Progenitor cell of endocrine pancreas (in vitro differentiated cells): ENCODE data around the gene YIPF7. TPM values are rescaled to one million over a fixed set of nuclear protein-coding genes. Genes with fewer than 3 reads are reported as not detected.

Experiments used
- DNase-seq: peaks from one replicate; pipeline ENCODE4 v3.0.0; 2021; ENCODE audit warnings: low spot score; ENCODE audit not compliant: unreplicated experiment
- H3K27ac Mint-ChIP-seq: 2 replicates; pipeline ENCODE4 v1.8.0; 2021; ENCODE audit warnings: mild to moderate bottlenecking, moderate library complexity, mixed read lengths
- H3K27me3 Mint-ChIP-seq: 2 replicates; pipeline ENCODE4 v1.8.0; 2021; ENCODE audit warnings: mixed read lengths
- H3K36me3 Mint-ChIP-seq: 2 replicates; pipeline ENCODE4 v1.8.0; 2022; ENCODE audit warnings: mixed read lengths; ENCODE audit not compliant: insufficient read depth
- H3K4me1 Mint-ChIP-seq: 2 replicates; pipeline ENCODE4 v1.8.0; 2021; ENCODE audit warnings: low read depth, mixed read lengths
- H3K4me3 Mint-ChIP-seq: 2 replicates; pipeline ENCODE4 v1.8.0; 2021; ENCODE audit warnings: low read depth, mild to moderate bottlenecking, moderate library complexity, mixed read lengths
- H3K9me3 Mint-ChIP-seq: 2 replicates; pipeline ENCODE4 v1.8.0; 2021; ENCODE audit warnings: low read depth, mixed read lengths
- CTCF ChIP-seq: fragments of 200-600 bp; sonication (generic); IDR thresholded peaks from one replicate; pipeline ENCODE4 v1.5.0; 2021; ENCODE audit warnings: antibody characterized with exemption, mild to moderate bottlenecking; ENCODE audit not compliant: unreplicated experiment
- total RNA-seq: library from RNA; stranded (reverse); gene quantifications from 2 replicates; pipeline ENCODE4 v1.2.1, GENCODE V29; 2021

Gene YIPF7
- total RNA-seq, 1 donor from 2014 or later = 0.46 TPM

GRCh38 chr4:44629280-44629866 lies 22.1 kb downstream of the YIPF7 start:
- no peak overlapping the region for H3K27ac Mint-ChIP-seq
- DNase-seq = peak; percentile 14
- peak; percentile 83 for TF ChIP-seq CTCF
- H3K4me3 Mint-ChIP-seq = no peak overlapping the region
- H3K36me3 Mint-ChIP-seq = no peaks in the 10 kb centered on the region
- H3K27me3 Mint-ChIP-seq = no peaks in the 10 kb centered on the region
- no peaks in the 10 kb centered on the region for H3K9me3 Mint-ChIP-seq
- no peaks in the 10 kb centered on the region for H3K4me1 Mint-ChIP-seq

- H3K36me3 Mint-ChIP-seq = no peaks in the 10 kb centered on the region
- H3K27ac Mint-ChIP-seq = no peak overlapping the region
- no peak for TF ChIP-seq CTCF
- H3K4me3 Mint-ChIP-seq = no peak overlapping the region
- H3K9me3 Mint-ChIP-seq = no peaks in the 10 kb centered on the region
- H3K27me3 Mint-ChIP-seq = no peaks in the 10 kb centered on the region
- no peaks in the 10 kb centered on the region for H3K4me1 Mint-ChIP-seq
- no peak for DNase-seq
These were observed 27.7 kb downstream of the YIPF7 start for GRCh38 chr4:44623676-44624075.

GRCh38 chr4:44616621-44617020 lies 34.8 kb downstream of the YIPF7 start:
- Mint-ChIP-seq H3K9me3 (no peaks in the 10 kb centered on the region), H3K36me3 (no peaks in the 10 kb centered on the region), H3K27me3 (no peaks in the 10 kb centered on the region), H3K4me3 (no peak overlapping the region), H3K4me1 (no peaks in the 10 kb centered on the region), H3K27ac (no peak overlapping the region)
- TF ChIP-seq CTCF = no peak
- no peak for DNase-seq

GRCh38 chr4:44583393-44583792 lies 68.0 kb downstream of the YIPF7 start:
- Mint-ChIP-seq H3K4me1 (no peaks in the 10 kb centered on the region), H3K9me3 (peaks cover 3% of the 10 kb centered on the region), H3K27ac (no peak overlapping the region), H3K27me3 (peaks cover 3% of the 10 kb centered on the region), H3K36me3 (no peaks in the 10 kb centered on the region), H3K4me3 (no peak overlapping the region)
- TF ChIP-seq CTCF = peak; percentile 15
- DNase-seq = no peak

GRCh38 chr4:44580231-44580630 lies 71.2 kb downstream of the YIPF7 start:
- Mint-ChIP-seq H3K36me3 (no peaks in the 10 kb centered on the region), H3K27me3 (peaks cover 3% of the 10 kb centered on the region), H3K4me3 (no peak overlapping the region), H3K9me3 (peaks cover 3% of the 10 kb centered on the region), H3K27ac (no peak overlapping the region), H3K4me1 (no peaks in the 10 kb centered on the region)
- no peak for DNase-seq
- TF ChIP-seq CTCF = no peak
